SK-N-SH (cell line): ENCODE measurements around the gene TRAPPC2L.

ENCODE experiments used
- CHD2 ChIP-seq: fragments of 150-350 bp; IDR thresholded peaks from 2 replicates; pipeline ENCODE4 v1.6.1; 2018; ENCODE audit warnings: low read length; ENCODE audit not compliant: partially characterized antibody
- ELF1 ChIP-seq: IDR thresholded peaks from 2 replicates; pipeline ENCODE4 v1.4.0; 2012
- EP300 ChIP-seq, 2 experiments: IDR thresholded peaks; 2 replicates each; pipeline versions ENCODE4 v1.4.0 to v1.6.1; 2012; ENCODE audit warnings: borderline replicate concordance in 1 of 2, low read depth in 1 of 2, low read length in 1 of 2
- FOXJ3 ChIP-seq: sonication (generic); formaldehyde crosslinking; IDR thresholded peaks from 2 replicates; pipeline ENCODE4 v1.5.1; 2020; ENCODE audit warnings: mild to moderate bottlenecking, missing genetic modification reagents
- JUND ChIP-seq: IDR thresholded peaks from 2 replicates; pipeline ENCODE4 v1.4.0; 2012
- POLR2AphosphoS5 ChIP-seq: IDR thresholded peaks from 2 replicates; pipeline ENCODE4 v1.6.1; 2012; ENCODE audit warnings: low read depth, low read length
- RAD21 ChIP-seq: IDR thresholded peaks from 2 replicates; pipeline ENCODE4 v1.6.1; 2012; ENCODE audit warnings: mild to moderate bottlenecking, low read length
- TAF1 ChIP-seq: IDR thresholded peaks from 2 replicates; pipeline ENCODE4 v1.6.1; 2012; ENCODE audit warnings: low read depth, mild to moderate bottlenecking, low read length, moderate library complexity, borderline replicate concordance
- TF ChIP-seq, protein P1 (sequence below): fragments of 200-600 bp; sonication (generic); IDR thresholded peaks from 2 replicates; pipeline ENCODE4 v1.6.1; 2017; ENCODE audit warnings: antibody characterized with exemption, mild to moderate bottlenecking, moderate library complexity
- TF ChIP-seq, protein P2 (sequence below): IDR thresholded peaks from 2 replicates; pipeline ENCODE4 v1.6.1; 2012; ENCODE audit warnings: mild to moderate bottlenecking, low read depth, low read length, moderate library complexity
- TF ChIP-seq, protein P3 (sequence below): IDR thresholded peaks from 2 replicates; pipeline ENCODE4 v1.4.0; 2012; ENCODE audit warnings: low read depth

DNA sequence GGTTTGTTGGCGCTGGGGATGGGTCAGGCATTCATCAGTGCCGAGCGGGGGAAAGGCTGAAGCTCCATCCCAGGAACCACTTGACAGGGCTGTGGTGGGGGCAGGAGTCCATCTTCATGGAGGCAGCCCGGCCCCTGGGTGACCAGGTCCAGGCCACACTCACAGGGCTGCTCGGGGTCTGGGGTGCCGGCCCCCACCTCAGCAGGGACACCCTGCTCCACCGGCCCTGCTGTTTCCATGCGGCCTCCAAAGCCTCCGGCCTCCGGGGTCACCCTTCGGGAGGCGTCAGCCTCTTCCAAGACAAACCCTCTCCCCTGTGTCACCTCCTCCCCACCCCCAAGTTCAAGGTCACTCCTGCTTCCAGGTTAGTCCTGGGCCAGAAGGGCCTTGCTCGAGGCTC lies 22.3 kb upstream of the TRAPPC2L start:
- TF ChIP-seq, protein P1, sequence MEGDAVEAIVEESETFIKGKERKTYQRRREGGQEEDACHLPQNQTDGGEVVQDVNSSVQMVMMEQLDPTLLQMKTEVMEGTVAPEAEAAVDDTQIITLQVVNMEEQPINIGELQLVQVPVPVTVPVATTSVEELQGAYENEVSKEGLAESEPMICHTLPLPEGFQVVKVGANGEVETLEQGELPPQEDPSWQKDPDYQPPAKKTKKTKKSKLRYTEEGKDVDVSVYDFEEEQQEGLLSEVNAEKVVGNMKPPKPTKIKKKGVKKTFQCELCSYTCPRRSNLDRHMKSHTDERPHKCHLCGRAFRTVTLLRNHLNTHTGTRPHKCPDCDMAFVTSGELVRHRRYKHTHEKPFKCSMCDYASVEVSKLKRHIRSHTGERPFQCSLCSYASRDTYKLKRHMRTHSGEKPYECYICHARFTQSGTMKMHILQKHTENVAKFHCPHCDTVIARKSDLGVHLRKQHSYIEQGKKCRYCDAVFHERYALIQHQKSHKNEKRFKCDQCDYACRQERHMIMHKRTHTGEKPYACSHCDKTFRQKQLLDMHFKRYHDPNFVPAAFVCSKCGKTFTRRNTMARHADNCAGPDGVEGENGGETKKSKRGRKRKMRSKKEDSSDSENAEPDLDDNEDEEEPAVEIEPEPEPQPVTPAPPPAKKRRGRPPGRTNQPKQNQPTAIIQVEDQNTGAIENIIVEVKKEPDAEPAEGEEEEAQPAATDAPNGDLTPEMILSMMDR = no peak
- TF ChIP-seq FOXJ3 (CRISPR knock-in tag) (no peak), TAF1 (no peak), RAD21 (no peak), JUND (no peak), POLR2AphosphoS5 (no peak), ELF1 (no peak), CHD2 (no peak), EP300 (IDR thresholded peaks at IDR 0.05; ENCODE audit: borderline replicate concordance in 1 of 2, low read depth in 1 of 2, low read length in 1 of 2) (no peak)
- TF ChIP-seq, protein P2, sequence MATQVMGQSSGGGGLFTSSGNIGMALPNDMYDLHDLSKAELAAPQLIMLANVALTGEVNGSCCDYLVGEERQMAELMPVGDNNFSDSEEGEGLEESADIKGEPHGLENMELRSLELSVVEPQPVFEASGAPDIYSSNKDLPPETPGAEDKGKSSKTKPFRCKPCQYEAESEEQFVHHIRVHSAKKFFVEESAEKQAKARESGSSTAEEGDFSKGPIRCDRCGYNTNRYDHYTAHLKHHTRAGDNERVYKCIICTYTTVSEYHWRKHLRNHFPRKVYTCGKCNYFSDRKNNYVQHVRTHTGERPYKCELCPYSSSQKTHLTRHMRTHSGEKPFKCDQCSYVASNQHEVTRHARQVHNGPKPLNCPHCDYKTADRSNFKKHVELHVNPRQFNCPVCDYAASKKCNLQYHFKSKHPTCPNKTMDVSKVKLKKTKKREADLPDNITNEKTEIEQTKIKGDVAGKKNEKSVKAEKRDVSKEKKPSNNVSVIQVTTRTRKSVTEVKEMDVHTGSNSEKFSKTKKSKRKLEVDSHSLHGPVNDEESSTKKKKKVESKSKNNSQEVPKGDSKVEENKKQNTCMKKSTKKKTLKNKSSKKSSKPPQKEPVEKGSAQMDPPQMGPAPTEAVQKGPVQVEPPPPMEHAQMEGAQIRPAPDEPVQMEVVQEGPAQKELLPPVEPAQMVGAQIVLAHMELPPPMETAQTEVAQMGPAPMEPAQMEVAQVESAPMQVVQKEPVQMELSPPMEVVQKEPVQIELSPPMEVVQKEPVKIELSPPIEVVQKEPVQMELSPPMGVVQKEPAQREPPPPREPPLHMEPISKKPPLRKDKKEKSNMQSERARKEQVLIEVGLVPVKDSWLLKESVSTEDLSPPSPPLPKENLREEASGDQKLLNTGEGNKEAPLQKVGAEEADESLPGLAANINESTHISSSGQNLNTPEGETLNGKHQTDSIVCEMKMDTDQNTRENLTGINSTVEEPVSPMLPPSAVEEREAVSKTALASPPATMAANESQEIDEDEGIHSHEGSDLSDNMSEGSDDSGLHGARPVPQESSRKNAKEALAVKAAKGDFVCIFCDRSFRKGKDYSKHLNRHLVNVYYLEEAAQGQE = no peak
- TF ChIP-seq, protein P3, sequence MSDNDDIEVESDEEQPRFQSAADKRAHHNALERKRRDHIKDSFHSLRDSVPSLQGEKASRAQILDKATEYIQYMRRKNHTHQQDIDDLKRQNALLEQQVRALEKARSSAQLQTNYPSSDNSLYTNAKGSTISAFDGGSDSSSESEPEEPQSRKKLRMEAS = no peak
